Astrocyte of the spinal cord (primary cell): Measurements from ENCODE around the gene APC2.

Source experiments
- DNase-seq: peaks from one replicate; pipeline ENCODE4 v3.0.0; 2011; ENCODE audit warnings: low read depth, low spot score
- H3K4me3 ChIP-seq: 2 replicates; pipeline ENCODE4 v1.5.1; 2011; ENCODE audit warnings: low read depth, mild to moderate bottlenecking, low read length, moderate library complexity
- CTCF ChIP-seq: IDR thresholded peaks from 2 replicates; pipeline ENCODE4 v1.5.1; 2012; ENCODE audit warnings: low read depth, mild to moderate bottlenecking, low read length, inconsistent platforms
- in situ Hi-C: cut with HindIII; loops from 2 replicates; pipeline ENCODE4 v1.10.0; 2017; ENCODE audit warnings: low sequenced_read_pairs

Gene APC2

GRCh38 chr19:1507763-1508506 is 58.0 kb downstream of the APC2 start:
- in situ Hi-C loops = no loop called here
- H3K4me3 ChIP-seq = peak overlapping the region; percentile 49
- DNase-seq = peak; percentile 94
- TF ChIP-seq CTCF = no peak

GRCh38 chr19:1508507-1508856 is 58.6 kb downstream of the APC2 start:
- H3K4me3 ChIP-seq = peak overlapping the region; percentile 15
- no peak for DNase-seq
- in situ Hi-C loops = no loop called here
- TF ChIP-seq CTCF = no peak

- DNase-seq = no peak
- in situ Hi-C loops = no loop called here
- H3K4me3 ChIP-seq = no peak overlapping the region
- no peak for TF ChIP-seq CTCF
Observed at GRCh38 chr19:1509602-1510441, 59.9 kb downstream of the APC2 start.

GRCh38 chr19:1510442-1510806 is 60.5 kb downstream of the APC2 start:
- no peak for TF ChIP-seq CTCF
- in situ Hi-C loops = no loop called here
- H3K4me3 ChIP-seq = no peak overlapping the region
- no peak for DNase-seq

- no peak for TF ChIP-seq CTCF
- no peak for DNase-seq
- in situ Hi-C loops = no loop called here
- H3K4me3 ChIP-seq = no peak overlapping the region
Observed at GRCh38 chr19:1510807-1511206, 60.9 kb downstream of the APC2 start.

- no peak overlapping the region for H3K4me3 ChIP-seq
- no peak for DNase-seq
- in situ Hi-C loops = no loop called here
- no peak for TF ChIP-seq CTCF
Observed at GRCh38 chr19:1511318-1512317, 61.7 kb downstream of the APC2 start.
